Measurements from ENCODE around the gene FADS3. TPM values are rescaled to one million over a fixed set of nuclear protein-coding genes. Genes with fewer than 3 reads are reported as not detected.

Gene FADS3, protein sequence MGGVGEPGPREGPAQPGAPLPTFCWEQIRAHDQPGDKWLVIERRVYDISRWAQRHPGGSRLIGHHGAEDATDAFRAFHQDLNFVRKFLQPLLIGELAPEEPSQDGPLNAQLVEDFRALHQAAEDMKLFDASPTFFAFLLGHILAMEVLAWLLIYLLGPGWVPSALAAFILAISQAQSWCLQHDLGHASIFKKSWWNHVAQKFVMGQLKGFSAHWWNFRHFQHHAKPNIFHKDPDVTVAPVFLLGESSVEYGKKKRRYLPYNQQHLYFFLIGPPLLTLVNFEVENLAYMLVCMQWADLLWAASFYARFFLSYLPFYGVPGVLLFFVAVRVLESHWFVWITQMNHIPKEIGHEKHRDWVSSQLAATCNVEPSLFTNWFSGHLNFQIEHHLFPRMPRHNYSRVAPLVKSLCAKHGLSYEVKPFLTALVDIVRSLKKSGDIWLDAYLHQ
- total RNA-seq: 100 to 1,000 TPM; 368 to 393 TPM

DNA sequence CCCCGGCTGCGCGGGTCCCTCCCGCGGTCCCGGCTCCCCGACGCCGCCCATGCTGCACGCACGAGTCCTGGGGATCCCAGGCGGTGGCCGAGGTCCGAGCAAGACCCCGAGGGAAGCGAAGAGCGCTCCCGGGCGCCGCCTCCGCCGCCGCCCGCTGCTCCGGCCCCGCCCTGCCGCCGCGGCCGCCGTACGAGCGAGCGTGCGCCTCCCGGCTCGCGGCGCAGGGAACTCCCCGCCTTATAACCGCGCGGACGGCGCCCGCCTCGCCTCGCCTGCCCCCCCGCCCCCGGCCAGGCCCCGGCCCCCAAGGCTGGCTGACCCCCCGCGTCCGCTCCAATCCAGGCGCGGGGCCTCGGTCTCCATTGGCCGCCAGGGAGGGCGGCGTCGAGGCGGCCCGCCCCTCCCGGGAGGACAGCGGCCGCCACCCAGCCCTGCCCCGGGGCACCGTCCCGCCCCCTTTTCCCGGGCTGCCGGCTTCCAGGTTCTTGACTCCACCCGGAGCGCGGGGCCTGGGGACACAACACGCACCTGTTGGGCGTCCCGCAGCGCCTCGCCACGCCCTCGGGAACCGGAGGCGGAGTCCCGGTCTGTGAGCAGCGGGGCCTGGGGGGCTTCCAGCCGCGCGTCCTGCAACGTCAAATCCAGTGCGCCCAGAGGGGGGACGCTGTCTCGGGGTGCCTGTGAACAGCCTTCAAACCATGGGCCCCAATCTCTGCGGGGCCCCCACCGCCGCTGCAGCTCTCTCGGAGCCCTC is at the start of gene FADS3:
Gene FADS3 (minus strand): TSS at position 215 of the 754 bp plus-strand sequence. CDS start 164 bp downstream, at position 51.
- Histone ChIP-seq H3K27me3 (replicated peaks; ENCODE audit: insufficient read depth) (no peaks in the 10 kb centered on the region), H3K4me3 (peak within 1 kb of the TSS; percentile 86), H3K36me3 (no peaks in the 10 kb centered on the region), H3K27ac (peak within 1 kb of the TSS; percentile 91), H3K9me3 (no peaks in the 10 kb centered on the region), H3K4me1 (ENCODE audit: control insufficient read depth in 1 of 2, low read depth in 2 of 2) (peaks cover 31 to 42% of the 10 kb centered on the region in 2 donors)
- DNase-seq (ENCODE audit: low spot score) (peak; percentile 33), ATAC-seq (ENCODE audit: insufficient number of reproducible peaks, low FRiP score, low read depth) (peak; percentile 48)
- TF ChIP-seq, protein P1, sequence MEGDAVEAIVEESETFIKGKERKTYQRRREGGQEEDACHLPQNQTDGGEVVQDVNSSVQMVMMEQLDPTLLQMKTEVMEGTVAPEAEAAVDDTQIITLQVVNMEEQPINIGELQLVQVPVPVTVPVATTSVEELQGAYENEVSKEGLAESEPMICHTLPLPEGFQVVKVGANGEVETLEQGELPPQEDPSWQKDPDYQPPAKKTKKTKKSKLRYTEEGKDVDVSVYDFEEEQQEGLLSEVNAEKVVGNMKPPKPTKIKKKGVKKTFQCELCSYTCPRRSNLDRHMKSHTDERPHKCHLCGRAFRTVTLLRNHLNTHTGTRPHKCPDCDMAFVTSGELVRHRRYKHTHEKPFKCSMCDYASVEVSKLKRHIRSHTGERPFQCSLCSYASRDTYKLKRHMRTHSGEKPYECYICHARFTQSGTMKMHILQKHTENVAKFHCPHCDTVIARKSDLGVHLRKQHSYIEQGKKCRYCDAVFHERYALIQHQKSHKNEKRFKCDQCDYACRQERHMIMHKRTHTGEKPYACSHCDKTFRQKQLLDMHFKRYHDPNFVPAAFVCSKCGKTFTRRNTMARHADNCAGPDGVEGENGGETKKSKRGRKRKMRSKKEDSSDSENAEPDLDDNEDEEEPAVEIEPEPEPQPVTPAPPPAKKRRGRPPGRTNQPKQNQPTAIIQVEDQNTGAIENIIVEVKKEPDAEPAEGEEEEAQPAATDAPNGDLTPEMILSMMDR (IDR thresholded peaks at IDR 0.05): no peak

DNA sequence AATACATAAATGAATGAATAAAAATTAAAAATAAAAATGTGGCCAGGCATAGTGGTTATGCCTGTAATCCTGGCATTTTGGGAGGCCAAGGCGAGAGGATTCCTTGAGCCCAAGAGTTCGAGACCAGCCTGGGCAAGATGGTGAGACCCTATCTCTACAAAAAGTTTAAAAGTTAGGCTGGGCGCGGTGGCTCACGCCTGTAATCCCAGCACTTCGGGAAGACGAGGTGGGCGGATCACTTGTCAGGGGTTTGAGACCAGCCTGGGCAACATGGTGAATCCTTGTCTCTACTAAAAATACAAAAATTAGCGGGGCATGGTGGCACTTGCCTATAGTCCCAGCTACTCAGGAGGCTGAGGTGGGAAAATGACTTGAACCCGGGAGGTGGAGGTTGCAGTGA is 49.1 kb upstream of the FADS3 start:
- DNase-seq (ENCODE audit: low spot score): no peak
- Histone ChIP-seq H3K9me3 (peaks cover 3% of the 10 kb centered on the region), H3K4me3 (no peak overlapping the region), H3K27ac (no peak overlapping the region), H3K27me3 (replicated peaks; ENCODE audit: insufficient read depth) (no peaks in the 10 kb centered on the region), H3K4me1 (ENCODE audit: control insufficient read depth in 1 of 2, low read depth in 2 of 2) (no peaks in the 10 kb centered on the region), H3K36me3 (no peaks in the 10 kb centered on the region)
- ATAC-seq (ENCODE audit: insufficient number of reproducible peaks, low FRiP score, low read depth): no peak
- TF ChIP-seq, protein P1 (IDR thresholded peaks at IDR 0.05): no peak

DNA sequence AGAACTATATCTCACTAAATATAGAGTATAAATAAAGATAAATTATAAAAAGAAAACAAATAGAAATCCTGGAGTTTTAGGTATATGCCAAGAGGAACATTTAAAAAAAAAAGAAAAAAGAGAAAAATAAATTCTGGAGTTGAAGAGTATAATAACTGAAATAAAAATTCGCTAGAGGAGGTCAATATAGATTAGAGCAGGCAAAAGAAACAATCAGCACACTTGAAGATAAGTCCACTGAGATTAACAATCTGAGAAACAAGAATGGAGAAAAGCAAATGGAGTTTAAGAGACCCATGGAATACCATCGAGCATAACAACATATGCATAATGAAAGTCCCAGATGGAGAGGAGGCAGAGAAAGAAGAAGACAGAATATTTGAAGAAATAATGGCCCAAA is 44.5 kb upstream of the FADS3 start:
- Histone ChIP-seq H3K4me3 (no peak overlapping the region), H3K9me3 (peaks cover 3% of the 10 kb centered on the region), H3K36me3 (no peaks in the 10 kb centered on the region), H3K27ac (no peak overlapping the region), H3K4me1 (ENCODE audit: control insufficient read depth in 1 of 2, low read depth in 2 of 2) (no peaks in the 10 kb centered on the region), H3K27me3 (replicated peaks; ENCODE audit: insufficient read depth) (no peaks in the 10 kb centered on the region)
- DNase-seq (ENCODE audit: low spot score) (no peak), ATAC-seq (ENCODE audit: insufficient number of reproducible peaks, low FRiP score, low read depth) (no peak)
- TF ChIP-seq, protein P1 (IDR thresholded peaks at IDR 0.05): no peak

DNA sequence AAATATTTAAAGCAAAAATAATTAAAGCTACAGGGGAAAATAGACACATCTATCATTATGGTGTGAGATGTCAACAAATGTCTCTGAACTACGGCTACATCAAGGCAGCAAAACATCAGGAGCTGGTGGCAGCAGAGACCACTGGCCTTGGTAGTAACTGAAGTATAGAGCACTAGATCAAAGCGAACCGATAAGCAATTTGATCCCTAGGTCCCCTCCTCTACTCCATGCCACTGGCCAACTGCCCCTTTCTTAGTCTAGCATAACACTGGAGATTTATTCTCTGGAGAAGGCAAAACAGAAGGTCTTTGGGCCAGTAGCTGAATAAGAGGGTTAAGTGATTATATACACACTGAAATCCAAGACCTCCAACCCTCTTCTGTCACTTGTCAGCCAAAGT is 39.6 kb upstream of the FADS3 start:
- Histone ChIP-seq H3K27ac (no peak overlapping the region), H3K4me3 (no peak overlapping the region), H3K36me3 (no peaks in the 10 kb centered on the region), H3K27me3 (replicated peaks; ENCODE audit: insufficient read depth) (no peaks in the 10 kb centered on the region), H3K4me1 (ENCODE audit: control insufficient read depth in 1 of 2, low read depth in 2 of 2) (no peaks in the 10 kb centered on the region), H3K9me3 (no peaks in the 10 kb centered on the region)
- TF ChIP-seq, protein P1 (IDR thresholded peaks at IDR 0.05): no peak
- DNase-seq (ENCODE audit: low spot score) (no peak), ATAC-seq (ENCODE audit: insufficient number of reproducible peaks, low FRiP score, low read depth) (no peak)

DNA sequence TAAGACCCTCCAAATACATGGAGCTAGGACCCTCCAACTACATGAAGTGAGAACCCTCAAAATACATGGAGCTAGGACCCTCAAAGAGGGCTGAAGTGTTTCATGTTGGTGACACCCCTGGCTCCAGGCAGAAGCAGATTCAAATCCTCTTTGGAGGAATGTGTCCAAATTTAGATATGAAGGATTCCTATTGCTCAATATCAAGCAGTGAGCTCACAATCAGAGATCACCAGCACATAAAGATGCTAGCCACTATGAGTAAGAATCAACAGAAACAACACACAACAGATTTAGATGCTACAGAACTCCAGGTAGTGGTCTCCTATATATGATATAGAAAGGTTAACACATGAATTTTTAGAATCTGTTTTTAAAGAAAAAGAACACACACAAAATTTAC is 37.3 kb upstream of the FADS3 start:
- Histone ChIP-seq H3K27ac (no peak overlapping the region), H3K4me3 (no peak overlapping the region), H3K27me3 (replicated peaks; ENCODE audit: insufficient read depth) (no peaks in the 10 kb centered on the region), H3K9me3 (no peaks in the 10 kb centered on the region), H3K4me1 (ENCODE audit: control insufficient read depth in 1 of 2, low read depth in 2 of 2) (no peaks in the 10 kb centered on the region), H3K36me3 (no peaks in the 10 kb centered on the region)
- no peak for DNase-seq (ENCODE audit: low spot score)
- ATAC-seq (ENCODE audit: insufficient number of reproducible peaks, low FRiP score, low read depth): no peak
- TF ChIP-seq, protein P1 (IDR thresholded peaks at IDR 0.05): no peak

All from thoracic aorta (tissue), 2 donors.